Activated CD8-positive, alpha-beta memory T cell treated with anti-CD3 and anti-CD28 coated beads, Interleukin-2, amount 50 U/mL, for 24 hours (primary cell): ENCODE measurements around the gene TTC9B.

Experiments
- DNase-seq: peaks from one replicate; pipeline ENCODE4 v3.0.0-alpha.2; 2020; ENCODE audit errors: extremely low read depth

Gene TTC9B

DNA sequence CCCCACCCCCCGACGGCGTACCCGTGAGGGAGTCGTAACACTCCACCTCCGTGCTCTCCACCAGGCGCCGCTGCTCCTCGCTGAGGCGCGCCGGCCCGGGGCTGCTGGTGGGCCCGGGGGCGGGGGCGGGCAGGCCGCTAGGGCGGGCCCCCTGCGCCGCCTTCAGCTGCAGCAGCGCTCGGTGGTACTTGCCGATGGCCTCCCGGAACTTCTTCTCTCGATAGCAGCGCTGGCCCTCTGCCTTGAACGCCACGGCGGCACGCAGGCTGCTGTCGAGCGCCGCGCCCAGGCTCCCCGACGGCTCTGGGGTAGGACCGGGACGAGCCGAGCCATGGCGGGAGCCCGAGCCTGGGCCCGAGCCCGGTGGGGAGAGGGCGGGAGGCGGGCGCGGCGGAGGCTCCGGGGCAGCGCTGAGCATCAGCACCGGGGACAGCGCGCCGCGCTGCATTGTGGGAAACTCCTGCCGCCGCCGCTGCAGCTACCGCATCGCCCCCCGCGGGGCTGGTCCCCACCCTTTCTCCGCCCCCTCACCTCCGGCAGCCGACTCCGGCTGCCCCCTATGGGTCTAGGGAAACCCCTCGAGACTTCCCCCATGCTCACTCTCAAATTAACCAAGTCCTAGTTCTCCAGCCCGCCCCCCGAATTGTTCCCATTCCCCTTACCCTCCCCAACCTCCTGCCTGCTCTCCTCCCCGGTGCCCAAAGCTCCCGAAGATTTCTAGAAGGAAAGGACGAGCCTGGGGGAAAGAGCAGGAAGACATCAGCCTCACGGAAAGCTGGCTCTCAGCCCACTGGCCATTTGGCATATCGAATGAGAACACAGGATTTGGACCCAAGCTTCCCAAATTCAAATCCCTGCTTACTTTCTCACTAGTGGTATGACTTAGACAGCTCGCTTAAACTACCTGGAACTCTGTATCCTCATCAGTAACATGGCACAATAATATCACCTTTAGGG, at the start of gene TTC9B:
Gene TTC9B, minus strand, starts transcription at position 451 of the 957 bp plus-strand sequence. Its CDS starts 3 bp downstream, at position 448.
- DNase-seq = no peak

DNA sequence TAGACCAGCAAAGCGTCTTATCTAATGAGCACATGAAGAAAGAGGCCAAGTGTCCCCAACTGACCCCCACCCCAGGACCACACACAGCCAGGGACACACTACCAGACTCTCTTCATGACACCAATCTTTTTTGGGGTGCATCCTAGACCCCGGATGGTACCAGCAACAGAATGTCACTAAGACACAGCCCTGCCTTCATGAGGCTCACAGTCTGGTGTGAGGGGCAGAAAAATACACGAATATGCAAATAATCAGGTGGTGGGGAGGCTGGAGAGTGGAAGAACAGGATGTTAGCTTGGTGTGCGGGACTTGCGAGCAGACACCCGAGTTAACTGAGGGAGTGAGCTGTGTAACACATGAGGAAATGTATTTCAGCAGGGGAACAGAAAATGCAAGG, 49.4 kb upstream of the TTC9B start:
- DNase-seq = no peak

DNA sequence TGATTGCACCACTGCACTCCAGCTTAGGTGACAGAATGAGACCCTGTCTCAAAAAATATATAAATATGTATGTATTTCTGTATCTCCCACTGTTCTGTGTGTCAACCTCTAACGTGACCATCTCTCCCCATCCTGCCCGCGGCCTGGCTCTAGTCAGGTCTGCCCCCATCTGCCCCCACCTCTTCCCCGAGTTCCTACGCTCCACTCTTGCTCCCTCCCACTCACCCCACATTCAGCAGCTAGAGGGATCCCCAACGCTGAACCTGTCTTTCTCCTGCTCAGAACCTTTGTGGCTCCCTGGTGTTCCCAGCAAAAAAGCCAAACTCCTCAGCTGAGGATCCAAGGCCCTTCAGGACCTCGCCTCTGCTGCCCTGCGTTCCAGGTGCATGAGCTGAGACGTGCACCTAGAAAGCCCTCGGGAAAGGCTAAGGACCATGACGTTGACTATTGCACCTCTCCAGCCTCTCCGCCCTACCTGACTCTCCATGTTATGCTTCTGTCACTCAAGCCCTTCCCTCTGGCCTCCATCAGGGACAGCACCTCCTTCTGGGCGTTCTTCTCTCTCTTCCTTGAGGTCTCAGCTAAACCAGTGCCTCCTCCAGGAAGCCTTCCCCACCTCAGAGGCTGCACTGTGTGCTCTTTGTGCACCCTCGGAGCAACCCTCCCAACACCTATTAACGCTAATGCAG, 48.9 kb upstream of the TTC9B start:
- DNase-seq = no peak

DNA sequence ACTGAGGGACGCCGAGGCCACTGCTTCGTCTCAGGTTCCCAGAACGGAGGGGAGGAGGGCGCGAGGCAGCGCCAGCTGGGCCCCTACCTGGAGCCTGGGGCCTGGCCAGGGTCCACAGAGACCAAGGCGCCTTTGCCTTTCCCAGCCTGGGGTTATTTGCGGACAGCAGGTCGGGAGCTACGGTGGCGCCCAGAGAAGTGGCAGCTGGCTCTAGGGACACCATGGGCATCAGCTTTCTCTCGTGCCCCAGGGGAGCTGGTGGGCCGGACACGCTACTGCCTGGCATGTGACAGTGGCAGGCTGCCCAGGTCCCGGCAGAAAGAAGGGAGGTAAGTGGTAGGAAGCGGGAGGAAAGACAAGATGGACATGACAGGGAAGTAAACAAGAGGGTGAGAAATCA, 47.9 kb upstream of the TTC9B start:
- DNase-seq = no peak

DNA sequence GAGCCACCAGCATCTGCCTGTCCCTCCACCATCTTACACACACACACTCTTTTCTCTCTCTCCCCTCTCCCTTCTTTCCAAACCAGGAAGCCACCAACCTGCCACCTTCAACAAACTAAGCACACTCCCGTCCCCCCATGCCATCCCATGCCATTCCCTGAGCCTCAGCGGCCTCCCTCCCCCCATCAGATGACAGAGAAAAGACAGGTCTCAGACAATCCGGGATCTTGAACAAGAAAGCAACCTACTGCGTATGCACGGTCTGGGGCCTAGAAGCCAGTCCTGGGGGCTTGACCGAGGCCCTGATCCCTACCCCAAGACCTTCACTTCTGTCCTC, 47.5 kb upstream of the TTC9B start:
- DNase-seq = no peak

DNA sequence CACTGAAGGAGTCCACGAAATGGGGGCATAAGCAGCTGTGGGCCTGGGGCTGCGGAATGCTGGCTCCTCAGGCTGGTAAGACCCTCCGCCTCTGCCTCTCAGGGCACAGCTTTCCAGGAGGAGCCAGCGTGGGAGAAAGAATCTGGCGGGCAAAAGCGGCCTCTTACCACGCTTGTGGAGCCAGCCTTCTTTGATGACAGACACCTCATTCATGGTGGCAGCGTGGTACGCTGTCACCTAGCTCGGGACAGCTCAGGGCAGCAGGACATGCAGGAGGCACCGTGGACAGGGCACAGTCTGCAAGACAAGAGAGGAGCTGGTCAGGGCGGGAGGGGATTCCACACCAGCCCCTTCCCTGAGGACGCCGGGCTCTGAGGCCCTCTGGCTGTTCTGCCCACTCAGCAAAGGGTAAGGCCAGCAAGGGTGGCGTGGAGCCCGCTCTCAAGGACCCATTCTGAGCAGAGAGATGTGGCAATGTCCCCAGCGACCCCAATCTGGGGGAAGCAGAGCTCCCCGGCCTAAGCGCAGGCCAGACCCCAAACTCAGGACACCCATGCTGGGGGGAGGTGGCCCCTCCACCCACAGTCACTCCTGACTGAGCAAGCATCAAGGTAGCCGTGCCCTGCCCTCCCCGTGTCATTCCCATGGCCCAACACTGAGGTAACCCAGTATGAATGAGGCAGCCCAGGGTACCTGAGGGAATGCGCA, 47.0 kb upstream of the TTC9B start:
- no peak for DNase-seq

DNA sequence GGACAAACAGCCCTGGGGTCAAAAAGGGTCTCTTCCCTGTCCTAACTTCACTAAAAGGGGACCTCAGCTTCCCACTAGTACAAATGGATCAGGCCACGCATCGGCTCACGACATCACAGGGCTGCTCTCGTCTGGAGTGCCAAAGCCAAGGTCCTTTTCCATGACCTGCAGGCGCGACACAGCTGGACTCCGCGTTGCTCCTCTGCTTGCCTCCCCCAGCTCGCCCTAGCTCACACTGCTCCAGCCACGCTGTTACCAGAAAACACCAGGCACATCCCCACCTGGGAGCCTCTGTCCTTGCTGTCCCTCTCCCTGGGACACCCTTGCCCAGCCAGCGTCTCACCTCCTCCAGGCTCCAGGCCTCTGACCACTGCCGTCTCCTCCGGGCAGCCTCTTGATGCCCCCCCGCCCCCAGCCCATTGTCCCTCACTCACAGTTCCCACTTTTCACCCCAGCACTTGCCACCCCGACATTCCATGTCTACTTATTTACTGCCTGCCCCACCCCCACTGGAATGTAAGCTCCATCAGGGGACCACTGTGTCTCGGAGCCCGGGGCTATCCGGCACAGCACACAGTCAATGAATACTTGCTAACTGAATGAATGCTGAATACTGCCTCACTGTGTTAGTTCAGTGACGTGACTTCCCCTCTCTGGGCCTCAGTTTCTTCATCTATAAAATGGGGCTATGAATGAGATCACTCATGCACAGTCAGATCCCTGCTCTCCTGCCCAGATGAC, 46.3 kb upstream of the TTC9B start:
- DNase-seq = no peak

DNA sequence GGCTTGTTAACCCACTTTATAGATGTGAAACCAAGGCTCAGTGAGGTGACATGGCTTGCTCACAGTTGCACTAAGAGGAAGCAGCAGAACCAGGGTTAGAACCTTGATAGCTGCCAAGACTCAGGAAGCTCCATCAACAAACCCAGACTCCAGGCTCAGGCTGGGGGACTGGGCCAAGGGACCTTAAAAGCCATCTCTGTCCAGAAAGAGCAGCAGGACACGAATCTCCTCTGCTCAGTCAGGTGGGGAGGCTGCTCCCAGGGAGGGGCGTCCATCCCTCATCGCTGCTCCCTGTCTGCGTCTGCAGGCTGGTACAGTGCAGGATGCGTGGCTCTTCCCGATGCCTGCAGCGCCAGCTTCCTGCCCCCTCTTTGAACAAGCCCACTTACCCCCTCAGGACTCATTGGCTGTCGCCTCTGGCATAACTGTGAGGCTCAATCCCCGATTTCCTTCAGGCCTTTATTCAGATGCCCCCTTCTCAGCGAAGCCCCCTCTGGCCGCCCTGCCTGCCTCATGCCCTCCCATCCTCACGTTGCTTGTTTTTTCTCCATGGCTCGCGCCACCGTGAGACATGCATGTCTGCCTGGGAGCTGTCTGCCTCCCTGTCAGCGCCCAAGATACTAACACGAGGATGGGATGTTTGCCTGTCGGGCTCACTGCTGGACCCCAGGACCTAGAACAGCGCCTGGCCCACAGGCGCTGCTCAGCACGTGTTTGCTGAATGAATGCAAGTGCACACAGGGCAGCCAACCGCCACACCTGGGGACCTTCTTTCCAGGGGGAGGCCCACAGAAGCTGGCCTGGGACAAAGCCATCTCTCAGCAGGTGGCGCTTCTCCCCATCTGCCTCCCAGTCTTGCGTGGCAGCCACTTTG, 45.5 kb upstream of the TTC9B start:
- no peak for DNase-seq

DNA sequence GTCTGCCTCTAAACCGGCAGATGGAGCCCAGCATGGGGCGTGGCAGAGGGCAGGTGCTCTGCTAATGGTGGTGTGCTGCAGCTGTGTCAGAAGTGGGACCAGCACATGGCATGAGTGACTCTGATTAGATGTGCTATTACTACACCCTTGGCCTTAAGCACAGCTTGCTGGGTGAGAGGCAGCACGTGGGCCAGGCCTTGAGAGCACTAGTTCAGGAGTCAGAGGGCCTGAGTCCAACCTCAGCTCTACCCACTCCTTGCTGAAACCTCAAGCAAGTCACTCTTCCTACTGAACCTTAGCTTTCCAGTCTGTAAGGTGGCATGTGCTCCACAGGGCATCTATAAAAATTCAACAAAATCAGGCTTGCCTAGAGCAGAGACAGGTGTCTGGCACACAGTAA, 44.2 kb upstream of the TTC9B start:
- no peak for DNase-seq

DNA sequence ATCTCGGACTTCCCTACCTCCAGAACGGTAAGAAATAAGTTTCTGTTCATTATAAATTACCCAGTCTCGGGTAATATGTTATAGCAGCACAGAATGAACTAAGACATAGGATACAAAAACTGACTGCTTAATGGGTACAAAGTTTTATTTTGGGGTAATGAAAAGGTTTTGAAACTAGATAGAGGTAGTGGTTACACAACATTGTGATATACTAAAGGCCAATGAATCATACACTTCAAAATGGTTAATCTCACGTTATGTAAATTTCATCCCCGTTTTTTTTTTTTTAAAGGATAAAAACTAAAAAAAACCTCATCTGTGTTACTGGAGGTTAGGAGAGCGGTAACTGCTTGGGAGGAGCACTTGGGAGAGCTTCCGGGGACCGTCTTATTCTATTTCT, 43.4 kb upstream of the TTC9B start:
- no peak for DNase-seq

DNA sequence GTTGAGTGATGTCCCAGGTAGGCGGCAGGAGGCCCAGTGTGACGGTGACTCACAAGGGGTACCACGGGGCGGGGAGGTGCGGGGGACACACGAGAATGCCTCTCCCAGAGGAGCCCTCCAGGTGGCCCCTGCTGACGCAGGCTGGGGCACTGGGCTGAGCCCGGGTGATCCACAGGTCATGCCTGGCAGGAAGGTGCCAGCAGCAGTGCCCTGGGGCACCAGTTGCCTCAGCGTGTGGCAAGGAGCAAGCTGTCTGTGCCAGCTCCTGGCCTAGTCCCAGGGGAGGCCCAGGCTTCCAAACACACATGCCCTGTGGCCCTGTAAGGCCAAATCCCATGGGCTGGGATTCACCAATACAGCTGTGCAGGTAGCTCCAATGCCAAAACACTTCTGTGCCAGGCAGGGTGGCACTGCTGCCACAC, 38.9 kb upstream of the TTC9B start:
- DNase-seq = no peak

DNA sequence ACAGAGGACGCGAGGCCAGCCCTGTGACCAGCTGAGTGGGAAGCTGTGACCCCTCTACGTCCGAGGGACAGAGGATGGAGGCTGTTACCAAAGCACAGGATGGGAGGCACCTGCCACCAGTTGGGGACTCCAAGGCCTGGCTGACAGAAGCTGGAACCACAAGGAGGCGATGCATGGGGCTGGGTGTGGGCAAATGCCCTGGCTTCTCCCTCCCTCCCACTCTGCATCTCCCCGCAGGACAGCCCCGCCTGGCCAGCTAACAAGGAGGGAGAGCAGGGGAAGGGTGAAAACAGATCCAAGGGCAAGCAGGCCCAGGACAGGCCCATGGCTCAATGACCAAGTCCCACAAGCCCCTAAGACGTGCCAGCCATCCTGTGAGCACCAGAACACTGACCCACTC, 38.3 kb upstream of the TTC9B start:
- no peak for DNase-seq

DNA sequence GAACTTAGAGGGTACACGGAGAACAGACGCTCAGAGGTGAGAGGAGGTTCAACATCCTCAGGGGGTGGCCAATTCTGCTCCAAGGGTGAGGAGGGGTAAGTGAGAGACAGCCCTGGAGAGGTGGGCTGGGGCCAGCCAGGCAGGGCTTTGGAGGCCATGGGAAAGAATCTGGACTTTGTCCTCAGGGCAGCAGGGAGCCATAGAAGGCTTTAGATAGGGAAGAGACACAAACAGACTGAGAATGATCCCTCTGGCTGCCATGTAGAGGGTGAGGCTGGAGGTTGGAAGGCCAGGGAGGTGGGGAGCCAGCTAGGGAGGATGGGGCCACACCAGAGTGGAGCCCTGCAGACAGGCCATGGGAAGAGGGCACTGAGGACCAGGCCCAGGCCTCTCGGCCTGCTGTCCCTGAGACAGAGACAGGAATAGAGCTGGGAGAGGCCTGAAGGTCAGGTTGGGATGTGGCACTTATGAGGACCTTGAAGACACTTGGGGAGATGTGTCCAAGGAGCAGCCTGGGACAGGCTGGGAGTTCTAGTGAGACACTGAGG, 37.5 kb upstream of the TTC9B start:
- DNase-seq = no peak

DNA sequence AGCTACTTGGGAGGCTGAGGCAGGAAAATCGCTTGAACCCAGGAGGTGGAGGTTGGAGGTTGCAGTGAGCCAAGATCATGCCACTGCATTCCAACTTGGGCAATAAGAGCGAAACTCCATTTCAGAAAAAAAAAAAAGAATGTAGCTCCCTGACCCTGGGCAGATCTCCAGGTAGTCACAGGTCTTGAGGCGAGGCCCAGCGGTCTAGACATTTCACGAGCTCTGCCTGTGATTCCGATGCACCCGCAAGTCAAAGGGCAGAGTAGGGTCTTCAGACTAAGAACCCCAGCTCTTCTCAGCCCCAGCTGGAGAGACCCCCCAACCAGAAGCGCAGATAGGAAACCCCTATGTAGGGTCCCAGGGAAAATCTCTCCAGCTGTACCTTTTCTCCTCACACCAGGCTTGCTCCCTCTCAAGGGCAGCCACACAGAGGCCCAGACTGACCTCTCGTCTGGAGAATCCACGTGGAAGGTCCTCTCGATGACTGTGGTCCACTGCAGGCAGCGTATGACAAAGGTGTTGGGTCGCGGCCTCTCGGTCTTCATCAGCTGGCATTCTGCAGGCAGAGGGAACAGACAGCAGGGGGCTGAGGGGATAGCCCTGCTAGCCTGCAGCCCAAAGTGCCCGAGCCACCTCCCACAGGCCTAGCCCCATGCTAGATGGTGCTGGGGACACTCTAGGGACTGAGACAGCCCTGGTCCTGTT, 36.7 kb upstream of the TTC9B start:
- no peak for DNase-seq

DNA sequence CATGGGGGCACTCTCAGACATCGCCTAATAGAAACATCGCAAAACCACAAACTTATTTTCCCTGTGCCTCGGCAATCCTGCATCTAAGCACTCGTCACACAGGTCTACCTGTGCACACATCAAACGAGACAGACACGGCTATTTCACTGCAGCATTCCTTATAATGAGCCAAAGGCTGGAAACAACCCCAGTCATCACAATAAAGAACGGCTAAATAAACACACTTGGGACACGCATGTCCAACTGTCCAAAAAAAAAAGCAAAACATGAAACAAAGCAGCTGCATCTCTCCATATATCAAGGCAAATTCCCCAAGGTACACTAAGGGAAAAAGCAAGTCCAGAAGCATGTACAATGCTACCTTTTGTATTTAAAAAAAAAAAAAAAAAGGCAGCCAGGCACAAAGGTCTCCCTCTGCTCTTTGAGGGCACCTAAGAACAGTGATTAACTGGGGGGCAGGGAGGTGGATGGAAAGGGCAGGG, 35.5 kb upstream of the TTC9B start:
- DNase-seq = no peak

DNA sequence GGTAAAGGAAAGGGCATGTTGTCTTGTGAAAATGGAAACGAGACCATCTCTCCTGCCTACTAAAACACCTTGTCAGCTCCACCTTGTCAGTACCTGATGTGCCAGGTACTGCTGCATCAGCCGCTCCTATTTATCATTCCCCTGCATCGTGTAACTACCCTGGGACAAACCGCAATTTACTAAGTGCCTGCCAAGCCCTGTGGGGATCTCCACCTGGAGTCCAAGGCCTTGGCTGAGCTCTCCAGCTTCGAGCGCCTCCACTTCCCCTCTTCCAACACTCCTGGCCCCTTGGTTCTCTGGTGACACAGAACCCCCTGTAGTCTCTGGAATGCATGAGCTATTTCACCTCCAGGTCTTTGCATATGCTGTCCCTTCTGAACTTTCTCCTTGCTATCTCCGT, 34.2 kb upstream of the TTC9B start:
- no peak for DNase-seq

DNA sequence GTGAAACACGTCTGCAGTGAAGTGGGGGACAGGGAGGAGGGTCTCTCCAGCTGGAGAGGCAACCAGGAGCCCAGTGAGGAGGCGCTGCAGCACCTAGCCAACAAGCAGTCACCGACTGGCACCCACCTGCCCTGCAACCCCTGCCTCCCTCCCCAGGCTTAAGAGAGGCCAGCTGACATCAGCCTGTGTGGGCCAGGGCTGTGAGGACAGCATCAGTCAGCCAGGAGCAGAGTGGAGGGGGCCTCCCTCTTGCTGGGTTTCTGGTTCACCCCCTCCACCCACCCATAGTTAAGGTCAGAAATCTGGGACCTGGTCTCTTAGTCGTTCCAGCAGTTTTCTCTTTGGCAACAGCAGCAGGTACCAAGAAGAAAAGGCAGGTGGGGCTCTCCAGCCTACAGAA, 33.8 kb upstream of the TTC9B start:
- DNase-seq = no peak

DNA sequence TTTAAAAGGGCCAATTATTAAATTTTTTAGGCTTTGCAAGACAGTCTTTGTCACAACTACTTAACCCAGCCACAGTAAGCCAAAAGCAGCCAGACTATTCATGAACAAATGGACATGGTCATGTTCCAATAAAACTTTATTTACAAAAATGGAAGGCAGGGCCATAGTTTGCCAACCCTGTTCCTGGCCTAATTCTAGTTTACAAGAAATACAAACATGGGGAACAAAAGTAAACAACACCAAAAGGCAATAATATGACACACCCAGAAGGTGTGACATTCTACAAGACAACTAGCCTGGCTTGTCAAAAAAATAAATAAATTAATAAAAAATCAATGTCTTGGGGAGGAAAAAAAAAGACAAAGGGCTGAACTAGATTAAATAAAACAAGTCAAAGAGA, 33.1 kb upstream of the TTC9B start:
- no peak for DNase-seq

DNA sequence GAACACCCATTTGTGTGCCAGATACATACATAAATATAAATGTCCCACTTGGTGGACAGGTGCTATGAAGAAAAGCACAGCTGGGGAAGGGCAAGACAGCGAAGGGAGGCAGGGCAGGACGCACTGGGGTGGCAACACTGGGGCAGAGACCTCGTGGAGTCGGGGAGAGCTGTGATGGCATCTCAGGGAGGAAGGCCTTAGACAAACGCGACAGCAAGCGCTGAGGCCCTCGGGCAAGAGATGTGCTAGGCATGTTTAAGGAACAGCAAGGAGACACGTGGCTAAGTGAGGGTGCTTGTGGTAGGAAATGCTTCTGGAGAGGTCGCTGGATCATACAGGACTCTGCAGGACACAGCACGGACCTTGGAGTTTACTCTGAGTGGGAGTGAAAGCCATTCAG, 31.6 kb upstream of the TTC9B start:
- no peak for DNase-seq

DNA sequence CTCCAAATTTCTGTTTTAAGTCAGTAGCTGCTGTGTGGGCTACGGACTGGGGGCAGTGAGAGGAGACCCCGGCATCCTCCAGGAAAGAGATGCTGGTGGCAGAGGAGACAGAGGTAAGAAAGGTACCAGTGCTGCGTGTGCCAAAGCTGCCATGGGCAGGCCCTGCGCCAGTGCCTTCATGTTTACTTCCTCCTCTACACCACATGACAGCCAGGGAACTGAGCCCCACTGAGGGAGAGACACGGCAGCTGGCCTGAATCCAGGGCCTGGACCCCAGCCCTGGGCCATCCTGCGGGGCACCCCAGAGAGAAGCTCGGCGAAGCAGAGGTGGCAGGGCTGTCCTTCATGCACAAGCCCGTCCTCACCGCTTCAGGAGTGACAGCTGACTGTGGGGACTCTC, 31.0 kb upstream of the TTC9B start:
- DNase-seq = no peak
